HG03558 (cell line): ENCODE results near the gene SUPT3H.

Experiments
- ATAC-seq: cut with Tn5 transposase; IDR thresholded peaks from one replicate; pipeline ENCODE4 v1.9.1; 2021; ENCODE audit warnings: moderate number of reproducible peaks; ENCODE audit not compliant: unreplicated experiment; ENCODE audit errors: extremely low read depth

SUPT3H gene

DNA sequence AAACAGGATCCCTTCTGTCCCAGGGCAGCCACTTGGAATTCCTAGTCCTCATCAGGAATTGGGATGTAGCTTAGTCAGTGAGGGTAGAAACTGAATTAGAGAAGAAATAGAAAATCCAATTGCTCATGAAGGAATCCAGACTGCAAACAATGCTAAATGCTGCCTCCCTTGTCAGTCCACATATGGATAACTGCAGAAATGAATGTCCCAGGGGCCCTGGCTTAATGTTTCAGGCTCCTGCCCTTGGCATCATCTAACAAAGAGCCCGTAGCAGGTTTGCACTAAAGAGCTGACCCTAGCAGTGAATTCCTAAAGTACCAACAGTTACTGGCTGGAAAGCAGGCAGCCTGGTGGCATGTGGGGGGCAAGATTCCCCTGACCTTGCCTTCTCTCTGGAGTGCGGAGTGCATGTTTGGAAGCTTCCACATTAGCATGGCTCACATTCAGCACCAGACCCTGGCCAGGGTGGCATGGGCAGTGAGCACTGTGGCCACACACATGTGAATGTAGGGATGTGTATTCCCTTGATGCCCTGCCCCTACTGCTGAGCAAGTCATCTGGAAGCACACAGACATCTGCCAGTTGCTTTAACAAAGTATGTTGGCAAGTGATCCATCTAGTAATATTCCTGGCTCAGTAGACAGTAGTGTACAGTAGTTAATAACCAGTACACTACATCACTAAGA is 595.7 kb downstream of the SUPT3H start:
- ATAC-seq, result no peak

DNA sequence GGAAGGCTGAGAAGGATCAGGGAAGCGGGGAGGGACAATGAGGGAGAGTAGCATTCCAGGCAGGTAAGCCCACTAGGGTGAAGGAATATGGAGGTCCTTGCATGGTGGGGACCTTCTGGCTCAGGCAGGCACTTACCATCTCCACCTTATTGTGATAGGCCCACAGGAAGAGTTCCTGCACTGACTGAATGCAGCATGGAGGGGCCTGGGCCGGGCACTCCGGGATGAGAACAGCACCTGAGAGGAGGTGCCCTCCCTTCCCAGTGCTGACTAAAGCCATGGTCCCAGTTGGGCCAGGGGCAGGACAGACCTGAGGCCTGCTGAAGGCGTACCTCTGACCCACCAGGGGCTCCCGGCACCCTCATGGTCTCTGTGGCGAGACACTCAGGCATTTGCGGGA is 597.6 kb downstream of the SUPT3H start:
- no peak for ATAC-seq

DNA sequence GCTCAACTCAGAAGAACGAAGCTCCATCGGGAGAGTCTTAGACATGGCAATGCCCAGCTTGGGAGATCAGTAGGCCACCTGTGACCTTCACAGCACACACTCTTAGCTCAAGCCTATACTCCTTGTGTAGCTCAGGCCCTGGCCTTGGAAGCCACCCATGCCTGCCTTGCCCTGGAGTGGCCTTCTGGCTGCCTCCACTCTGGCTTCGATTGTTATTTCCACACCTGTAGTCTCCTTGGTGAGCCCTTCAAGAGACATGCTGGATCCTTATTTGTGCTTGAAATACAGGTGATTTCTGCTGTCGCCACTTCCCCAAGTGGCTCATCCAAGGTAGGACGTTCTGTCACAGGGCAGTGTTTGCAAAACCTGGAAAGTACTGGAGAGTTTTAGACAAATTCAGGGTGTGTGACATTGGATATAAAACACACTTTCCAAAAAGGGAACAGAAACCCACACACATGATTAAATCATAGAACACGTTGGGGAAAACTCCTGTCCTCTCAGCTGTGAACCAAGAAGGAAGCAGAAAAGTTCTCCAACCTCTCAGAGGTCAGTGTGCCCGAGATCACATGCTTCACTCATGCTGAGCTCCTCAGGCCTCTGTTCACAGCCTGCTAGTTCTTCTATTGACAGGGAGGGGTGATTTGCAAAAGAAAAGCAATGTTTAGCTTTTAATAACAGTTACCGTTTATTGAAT is 598.5 kb downstream of the SUPT3H start:
- ATAC-seq, result no peak
